SK-N-DZ (cell line): Measurements from ENCODE around the gene UBE2J2. TPM values are rescaled to one million over a fixed set of nuclear protein-coding genes. Genes with fewer than 3 reads are reported as not detected.
"Not testable (repeated sequence)": the region's sequence is repeated elsewhere in the genome, so short reads cannot be mapped to it uniquely, and the experiment has no call there.

ENCODE experiments used
- DNase-seq: peaks from one replicate; pipeline ENCODE4 v3.0.0-alpha.2; 2015; ENCODE audit warnings: low spot score
- polyA plus RNA-seq, 2 experiments: library from polyadenylated mRNA; depleted of rRNA; stranded (reverse); fragments of >200 nt; gene quantifications; 2 replicates each; pipeline ENCODE4 v1.2.3, GENCODE V29; 2014

UBE2J2 gene
- polyA plus RNA-seq (2014; cell fraction: cytosol; rRNA removed) = 56.2 and 66.6 TPM in 2 replicates
- polyA plus RNA-seq (2014; cell fraction: nucleus; rRNA removed) = 44.0 and 59.8 TPM in 2 replicates

DNA sequence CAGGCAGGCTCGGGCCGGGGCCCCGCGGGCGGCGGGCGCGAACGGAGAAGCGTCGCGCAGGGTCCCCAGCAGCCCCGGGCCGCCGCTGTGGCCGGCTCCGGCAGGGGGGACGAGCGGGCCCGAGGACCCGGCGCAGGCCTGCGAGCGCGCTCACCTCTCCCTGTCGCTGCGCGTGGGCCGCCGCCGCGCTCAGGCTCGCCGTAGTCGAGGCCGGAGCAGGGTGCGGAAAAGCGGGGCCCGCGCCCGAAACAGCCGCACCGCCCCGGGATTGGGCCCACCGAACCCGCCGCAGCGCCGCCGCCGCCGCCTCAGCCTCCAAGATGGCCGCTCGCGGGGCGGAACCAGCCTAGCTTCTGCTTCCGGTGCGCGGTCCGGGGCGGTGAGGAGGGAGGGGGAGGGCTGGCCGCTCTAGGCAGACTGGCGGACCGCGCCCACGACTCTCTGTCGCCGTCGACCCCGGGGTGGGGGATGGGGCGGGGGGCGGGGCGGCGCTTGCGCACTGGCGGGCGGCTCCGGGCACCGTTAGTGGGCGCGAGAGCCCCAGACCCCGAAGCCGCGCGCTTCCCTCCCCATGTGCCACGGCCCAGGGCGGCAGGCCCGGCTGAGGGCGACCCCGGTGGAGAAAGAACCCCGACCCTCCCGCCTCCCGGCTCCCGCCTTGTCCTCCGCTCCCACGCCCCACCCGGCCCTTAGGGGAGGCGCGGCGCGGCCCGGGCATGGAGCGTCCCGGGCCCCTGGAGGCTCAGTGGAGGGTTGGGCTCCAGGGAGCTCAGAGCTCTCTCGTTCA, at the start of gene UBE2J2:
TSS of gene UBE2J2 (minus strand) at position 343 of the 787 bp plus-strand sequence. CDS start 5,862 bp downstream, outside the sequence.
- peak; percentile 75 for DNase-seq

DNA sequence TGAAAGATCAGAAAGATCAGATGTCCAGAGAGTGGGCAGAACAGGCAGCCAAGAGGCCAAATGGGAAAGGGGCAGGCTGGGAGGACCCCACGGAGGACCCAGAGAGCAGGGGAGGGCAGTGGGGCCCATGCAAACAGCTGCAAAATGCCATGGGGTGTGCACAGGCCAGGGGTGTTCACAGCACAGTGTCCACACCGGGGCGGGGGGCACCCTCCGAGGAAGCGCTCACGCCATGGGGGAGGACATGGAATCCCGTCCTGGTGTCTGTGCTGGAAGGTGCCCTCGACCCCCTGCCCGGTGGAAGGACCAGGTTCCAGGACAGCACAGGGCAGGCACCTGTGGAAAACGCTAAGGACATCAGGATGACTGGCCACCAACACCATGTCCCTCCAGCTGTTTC, 49.3 kb upstream of the UBE2J2 start:
- DNase-seq = no peak

DNA sequence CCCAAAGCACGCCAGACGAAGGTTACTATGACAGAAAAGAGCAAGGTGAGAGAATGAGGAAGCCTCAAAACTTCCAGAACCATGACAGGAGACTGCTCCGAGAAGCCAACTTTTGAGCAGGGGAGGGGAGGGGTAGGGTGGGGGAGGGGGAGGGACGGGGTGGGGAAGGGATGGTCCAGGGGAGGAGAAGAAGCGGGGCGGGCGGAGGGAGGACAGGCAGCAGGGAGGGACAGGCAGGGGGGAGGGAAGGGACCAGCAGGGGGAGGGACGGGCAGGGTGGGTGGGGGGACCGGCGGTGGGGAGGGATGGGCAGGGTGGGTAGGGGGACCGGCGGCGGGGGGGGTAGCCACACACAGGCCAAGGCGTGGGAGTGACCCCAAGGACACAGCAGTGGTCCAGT, 48.8 kb upstream of the UBE2J2 start:
- no peak for DNase-seq

DNA sequence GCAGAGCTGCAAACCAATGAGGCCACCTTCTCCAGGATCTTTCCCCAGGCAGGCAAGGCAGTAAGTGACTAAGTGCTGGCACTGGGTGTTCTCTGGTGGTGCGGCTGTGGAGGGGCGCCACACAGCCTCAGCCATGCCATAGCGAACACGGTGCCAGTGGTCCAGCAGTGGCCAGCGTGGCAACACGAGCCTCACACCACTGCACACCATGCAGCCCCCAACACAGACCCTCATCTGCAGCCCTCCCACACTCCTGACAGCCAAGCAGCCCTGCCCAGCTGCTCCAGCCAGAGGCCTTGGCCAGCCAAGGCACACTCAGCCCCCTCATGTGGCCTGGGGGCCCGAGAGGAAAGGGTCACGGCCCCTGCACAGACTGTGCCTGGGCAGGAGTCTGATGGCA, 47.8 kb upstream of the UBE2J2 start:
- no peak for DNase-seq

DNA sequence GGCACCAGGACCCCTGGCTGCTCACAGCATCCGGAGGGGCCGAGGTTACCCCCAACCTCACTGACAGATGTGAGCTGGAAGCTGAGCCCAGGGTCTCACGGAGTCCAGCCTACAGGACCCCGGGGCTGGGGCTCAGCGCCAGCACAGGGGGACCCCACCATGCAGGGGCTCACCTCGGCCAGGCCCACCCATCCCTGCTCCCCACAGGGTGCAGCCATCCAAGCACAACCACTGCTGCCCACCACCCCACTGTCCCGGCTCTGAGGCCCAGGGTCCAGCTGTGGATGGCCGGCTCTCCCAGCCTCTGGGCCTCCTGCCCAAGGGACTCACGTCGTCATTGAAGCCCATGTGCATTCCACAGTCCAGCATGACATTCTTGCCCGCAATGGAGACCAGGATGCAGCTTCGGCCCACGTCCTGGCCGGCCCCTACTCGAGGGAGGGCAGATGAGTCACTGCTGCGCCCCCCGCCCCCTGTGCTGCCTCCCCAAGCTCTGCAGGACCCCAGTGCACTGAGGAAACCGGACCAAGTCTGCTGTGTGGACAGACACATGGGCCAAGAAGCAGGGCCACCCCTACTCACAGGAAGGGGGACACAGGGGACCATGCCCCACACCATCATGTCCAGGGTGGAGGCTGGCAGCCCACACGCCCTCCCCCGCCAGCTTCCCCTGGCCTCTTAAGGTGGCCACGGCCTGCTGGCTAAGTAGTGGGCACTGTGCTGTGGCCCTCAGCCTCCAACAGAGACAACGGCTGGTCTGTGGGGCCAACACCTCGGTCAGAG, 47.2 kb upstream of the UBE2J2 start:
- DNase-seq = no peak

DNA sequence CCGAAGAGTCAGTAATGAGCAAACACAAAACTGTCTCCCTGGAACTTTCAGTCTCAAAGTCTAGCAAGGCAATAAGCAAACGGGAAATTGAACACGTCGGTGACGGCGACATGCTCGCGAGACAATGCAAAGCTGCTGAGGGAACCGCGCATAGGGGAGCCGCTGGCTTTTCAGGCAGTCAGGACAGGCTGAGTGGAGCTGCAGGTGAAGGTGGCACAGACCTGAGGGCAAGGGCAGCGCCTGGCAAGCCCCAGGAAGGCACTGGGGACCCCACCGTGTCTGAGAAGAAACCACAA, 45.9 kb upstream of the UBE2J2 start:
- no peak for DNase-seq

DNA sequence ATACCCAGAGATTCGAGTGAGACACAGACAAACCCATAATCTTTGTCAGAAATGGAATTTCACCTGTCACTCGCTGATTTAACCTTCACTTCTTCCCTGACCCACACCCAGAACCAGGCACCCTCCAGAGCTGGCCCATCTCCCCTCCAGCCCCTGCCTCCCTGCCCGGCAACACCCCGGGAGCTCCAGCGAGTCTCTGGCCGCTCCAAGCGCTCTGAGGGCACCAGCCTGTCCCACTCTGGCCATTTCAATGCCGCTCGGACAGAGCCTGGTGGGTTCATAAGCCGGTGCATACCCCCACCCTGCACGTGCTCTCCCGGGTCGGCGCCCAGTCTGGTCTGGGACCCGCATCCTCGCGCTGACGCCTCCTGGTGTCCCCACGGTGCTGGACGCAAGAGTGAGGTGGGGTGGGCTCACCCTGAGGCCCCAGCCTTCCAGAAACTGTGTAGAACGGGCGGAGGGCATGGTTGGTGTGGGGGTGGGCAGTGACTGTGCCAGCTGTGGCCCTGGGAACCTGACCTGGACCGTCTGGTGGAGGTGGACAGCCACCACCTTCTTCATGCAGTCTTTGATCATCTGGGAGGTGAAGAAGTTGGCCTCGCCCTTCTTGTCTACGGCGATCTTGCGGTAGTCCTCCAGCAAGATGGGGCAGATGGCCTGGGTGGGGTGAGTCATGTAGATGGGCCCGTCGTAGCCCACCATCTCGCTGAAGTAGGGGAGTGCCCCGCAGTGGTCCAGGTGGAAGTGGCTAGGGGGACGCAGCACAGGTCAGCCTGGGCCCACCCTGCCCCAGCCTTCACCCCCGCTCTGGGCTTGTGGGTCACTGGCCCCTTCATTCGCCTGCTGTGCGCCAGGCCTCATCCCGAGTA, 45.4 kb upstream of the UBE2J2 start:
- DNase-seq = no peak

DNA sequence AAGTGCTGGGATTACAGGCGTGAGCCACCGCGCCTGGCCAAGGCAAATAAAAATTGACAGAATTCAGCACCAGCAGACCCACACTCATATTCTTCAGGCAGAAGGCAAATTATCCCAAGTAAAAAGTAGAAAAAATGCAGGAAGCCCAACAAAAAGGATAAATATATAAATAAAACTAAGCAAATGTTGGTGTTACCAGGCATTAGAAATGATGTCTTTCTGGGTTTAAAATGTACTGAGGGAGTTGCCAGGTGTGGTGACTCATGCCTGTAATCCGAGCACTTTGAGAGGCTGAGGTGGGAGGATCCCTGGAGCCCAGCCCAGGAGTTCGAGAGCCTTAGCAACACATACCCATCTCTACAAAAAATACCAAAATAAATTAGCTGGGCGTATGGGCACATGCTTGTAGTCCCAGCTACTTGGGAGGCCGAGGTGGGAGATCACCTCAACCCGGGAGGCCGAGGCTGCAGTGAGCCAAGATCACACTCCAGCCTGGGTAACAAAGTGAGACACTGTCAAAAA, 44.5 kb upstream of the UBE2J2 start:
- DNase-seq = no peak

DNA sequence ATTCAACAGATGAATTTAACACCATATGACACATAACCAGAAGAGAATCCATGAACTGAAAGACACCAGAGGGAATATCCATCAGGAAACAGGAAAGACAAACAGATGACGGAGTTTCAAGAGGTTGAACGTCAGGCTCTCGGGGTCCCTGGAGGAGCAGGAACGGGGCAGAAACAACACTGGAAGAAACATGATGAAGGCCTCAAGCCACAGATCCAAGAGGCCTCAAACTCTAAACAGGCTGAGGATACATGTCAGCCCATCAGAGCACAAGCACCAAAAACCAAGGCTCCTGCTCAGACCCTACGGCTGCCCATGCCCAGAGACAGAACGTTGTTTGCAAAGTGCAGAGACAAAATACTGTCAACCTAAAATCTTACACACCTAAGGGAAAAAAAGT, 43.8 kb upstream of the UBE2J2 start:
- no peak for DNase-seq

DNA sequence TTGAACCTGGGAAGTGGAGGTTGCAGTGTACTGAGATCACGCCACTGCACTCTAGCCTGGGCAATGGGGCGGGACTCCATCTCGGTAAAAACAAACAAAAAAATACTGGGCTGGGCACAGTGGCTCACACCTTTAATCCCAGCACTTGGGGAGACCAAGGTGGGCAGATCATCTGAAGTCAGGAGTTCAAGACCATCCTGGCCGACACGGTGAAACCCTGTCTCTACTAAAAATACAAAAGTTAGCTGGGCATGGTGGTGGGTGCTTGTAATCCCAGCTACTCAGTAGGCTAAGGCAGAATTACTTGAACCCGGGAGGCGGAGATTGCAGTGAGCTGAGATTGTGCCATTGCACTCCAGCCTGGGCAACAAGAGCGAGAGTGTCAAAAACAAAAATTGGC, 42.5 kb upstream of the UBE2J2 start:
- DNase-seq = not testable (repeated sequence)

DNA sequence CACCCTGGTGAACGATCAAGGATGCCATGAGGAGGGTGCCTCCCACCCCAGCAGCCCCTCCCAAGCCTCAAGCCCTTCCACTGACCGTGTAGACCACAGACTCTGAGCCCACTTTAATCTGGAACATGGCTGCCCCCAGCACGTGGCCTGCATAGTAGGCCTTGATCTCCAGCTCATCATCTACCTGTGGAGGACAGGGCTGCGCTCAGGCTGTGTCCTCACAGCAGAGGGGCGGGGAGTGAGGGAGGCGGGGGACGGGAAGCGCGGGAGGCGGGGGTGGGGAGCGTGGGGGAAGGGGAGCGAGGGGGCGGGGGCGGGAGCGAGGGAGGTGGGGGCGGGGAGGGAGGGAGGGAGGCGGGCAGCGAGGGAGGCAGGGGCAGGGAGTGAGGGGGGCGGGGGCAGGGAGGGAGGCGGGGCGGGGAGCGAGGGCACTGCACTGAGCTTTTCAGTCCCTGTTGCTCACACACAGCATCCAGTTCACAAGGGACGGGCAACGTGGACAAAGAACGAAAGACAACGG, 41.8 kb upstream of the UBE2J2 start:
- no peak for DNase-seq

DNA sequence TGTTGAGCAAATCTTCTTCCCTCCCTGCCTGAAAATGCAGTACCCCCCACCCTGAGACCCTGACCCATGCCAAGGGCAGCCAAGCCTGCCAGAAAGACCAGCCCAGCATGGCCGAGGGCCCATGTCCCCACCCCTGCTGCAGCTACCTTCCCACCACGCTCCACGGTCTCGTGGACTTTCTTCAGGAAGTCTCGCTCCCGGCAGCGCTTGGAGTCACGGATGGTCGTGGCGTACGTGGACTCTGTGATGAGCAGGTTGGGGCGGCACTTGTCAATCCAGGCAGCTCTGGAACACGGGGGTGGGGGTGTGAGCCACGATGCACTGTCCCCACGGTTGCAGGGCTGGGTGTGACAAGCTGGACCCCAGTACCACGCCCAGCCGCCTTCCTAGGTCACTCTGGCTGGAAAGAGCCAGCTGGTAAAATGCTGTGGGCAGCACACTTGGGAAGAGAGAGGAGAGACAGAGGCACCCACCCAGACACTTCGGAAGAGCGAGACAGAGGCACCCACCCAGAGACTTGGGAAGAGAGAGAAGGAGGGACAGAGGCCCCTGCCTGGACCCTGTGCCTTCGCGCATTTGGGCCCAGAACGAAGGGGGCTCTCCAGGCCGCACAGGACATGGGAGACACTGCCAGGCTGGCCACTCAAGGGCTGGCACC, 41.2 kb upstream of the UBE2J2 start:
- DNase-seq = no peak

DNA sequence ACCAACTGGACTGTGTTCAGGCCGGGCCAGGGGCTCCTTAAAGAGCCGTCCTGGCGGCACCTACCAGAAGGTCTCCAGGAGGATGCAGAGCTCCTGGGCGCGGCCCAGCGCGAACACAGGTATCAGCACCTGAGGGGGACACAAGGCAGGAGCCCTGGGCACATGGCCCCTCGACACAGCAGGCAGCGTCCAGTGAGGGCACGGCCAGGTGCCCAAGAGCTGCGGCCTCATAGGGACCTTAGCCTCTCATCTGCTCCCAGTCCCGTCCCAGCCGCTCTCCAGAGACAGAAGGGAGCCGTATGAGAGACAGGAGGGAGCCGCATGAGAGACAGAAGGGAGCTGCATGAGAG, 40.6 kb upstream of the UBE2J2 start:
- no peak for DNase-seq

DNA sequence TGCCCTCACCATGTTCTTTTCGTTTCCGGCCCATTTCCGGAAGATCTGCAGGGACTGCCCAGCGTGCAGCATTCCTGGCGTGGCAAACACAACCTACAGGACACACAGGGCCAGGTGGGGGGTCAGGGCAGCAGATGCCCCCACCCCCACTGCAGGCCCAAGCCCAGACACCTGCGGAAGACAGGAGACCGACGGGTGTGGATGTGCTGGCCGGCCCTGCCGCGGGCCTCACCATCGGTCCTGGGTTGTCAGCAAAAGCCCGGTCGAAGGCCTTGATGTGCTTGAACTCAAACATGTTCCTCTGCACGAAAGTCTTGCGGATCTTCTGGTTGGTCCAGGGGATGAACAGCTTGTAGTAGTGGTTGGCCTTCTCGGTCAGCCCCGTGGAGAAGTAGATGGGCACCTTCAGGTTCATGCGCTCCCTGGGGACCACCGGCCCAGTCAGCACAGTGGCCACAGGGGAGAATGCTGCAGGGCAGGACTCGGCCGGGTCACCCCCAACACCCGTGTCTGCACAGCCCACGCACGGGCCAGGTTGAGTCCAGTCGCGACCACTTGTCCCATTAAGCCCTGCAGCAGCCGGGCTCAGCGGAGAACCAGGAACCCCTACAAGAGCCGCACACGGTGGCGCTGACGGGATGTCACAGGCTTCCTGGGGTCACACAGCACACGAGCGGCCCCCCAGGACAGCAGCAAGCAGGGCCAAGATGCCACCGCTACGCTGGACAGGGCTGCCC, 40.0 kb upstream of the UBE2J2 start:
- DNase-seq = no peak

DNA sequence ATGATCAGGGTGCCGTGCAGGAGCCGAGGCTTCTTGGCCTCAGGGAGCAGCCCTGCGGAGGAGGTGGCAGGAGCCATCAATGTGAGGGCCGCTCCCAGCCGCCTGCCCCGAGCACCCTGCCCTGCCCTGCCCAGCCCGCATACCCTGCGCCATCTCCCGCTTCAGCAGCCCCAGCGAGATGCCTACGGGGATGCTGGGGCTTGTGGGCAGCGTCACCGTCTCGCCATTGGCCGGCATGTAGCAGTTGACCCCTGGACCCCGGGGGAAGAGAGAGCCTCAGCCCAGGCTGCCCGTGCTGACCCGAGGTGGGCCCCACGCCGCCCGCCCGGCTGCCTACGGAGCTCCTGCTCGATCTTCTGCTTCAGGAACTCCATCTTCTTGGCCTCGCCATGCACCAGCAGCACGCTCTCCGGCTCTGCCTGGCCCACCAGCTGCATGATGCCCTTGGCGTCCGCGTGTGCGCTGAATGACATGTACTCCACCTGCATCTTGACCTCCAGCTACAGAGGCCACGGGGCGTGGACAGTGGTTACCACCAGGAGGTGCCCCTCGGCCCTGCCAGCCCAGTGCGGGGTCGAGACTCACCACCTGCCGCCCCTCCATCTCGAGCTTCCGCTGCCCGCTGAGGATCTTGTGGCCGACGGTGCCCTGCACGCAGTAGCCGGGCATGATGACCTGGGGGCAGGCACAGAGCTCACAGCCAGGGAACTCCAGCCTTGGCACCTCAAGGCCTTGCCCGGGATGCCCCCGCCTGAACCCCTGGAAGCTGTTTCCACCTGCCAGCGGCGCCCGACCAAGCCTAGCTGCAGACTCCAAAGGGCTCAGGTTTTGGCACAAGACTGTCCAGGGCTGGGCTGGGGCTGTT, 39.0 kb upstream of the UBE2J2 start:
- DNase-seq = no peak

DNA sequence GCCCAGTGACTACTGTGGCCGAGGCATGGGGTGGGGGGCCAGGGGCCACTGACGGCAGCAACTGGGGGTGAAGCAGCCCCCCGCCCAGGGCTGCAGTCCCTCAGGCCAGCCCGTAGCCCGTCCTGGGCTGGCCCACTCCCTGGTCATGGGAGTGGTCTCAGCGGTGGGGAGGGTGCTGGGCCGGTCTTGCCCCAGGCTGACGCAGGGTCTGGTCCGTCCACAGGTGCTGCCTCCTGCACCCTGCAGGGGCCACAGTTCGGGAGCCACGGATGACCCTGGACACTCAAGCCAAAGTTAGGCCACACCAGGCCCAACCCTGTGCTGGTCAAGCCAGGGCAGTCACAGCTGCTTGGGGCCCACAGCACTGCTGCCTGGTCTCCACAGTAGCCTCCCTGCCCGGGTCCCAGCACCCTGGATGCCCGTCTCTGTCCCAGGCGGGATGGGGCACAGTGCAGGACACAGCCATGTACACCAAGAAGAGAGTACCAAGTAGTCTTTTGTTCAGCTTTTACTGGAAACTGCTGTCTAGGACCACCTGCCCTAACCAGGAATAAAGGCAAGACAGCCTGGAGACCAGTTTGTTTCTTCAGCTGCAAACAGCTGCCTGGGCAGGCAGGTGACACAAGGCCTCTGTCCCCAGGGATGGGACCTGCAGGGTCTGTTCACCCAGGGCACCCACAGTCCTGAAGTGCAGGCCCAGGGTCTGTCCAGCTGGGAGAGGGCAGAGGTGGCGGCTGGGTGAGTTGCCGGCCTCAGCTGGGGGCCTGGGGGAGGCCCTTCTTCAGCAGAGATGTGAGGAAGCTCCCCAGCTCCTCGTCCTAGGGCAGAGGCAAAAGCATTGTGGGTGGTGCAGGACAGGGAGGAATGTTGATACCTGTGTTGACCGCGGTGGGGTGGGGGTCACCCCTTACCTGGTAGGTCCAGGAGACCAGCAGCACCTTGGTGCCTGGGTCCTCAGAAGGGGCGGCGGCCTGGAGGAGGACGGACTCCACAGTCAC, 37.8 kb upstream of the UBE2J2 start:
- DNase-seq = no peak

DNA sequence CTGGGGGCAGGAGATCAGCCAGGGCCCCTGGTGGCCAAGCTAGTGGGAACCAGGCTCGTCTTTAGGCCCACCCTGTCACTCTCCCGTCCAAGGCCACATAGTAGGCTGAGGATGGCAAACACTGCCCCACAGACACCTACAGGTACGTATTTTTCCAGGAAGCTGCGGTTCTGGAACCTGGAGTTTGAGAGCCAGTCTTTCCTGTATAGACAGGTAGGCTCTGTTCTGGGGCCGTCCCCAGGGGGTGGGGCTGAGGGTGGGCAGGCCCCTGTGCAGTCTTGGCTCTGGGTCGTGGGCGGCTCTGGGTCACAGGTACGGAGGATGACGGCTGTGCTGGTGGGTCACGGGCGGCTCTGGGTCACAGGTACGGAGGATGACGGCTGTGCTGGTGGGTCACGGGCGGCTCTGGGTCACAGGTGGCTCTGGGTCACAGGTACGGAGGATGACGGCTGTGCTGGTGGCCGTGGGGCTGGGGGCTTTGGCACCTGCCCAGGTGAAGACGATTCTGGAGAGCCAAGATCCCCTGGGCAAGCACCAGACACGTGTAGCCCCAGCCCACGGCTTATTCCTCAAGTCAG, 36.9 kb upstream of the UBE2J2 start:
- no peak for DNase-seq

DNA sequence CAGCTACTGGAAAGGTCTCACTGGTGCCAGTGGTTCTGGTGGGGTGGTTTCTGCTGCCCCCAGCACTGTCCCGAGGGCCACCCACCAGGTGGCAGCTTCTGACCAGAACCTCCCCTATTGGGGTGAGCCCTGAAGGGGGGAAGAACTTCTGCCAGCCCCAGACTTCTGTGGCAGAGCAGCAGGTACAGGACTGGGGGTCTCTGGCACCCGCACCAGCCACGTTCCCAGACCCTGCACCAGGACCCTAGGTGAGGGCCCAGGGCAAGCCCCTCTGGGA, 36.4 kb upstream of the UBE2J2 start:
- no peak for DNase-seq
